ENCODE results near the gene AGO1.
"Not testable (repeated sequence)": the region's sequence is repeated elsewhere in the genome, so short reads cannot be mapped to it uniquely, and the experiment has no call there.

The AGO1 gene

GRCh38 chr1:35870651-35871309 lies 12.2 kb upstream of the AGO1 start:
- Histone ChIP-seq H3K27me3 (replicated peaks; ENCODE audit: control insufficient read depth, insufficient read depth, low read length) (no peaks in the 10 kb centered on the region), H3K9ac (ENCODE audit: low read length) (no peak overlapping the region), H3K36me3 (ENCODE audit: control insufficient read depth, insufficient read depth, low read length, severe bottlenecking) (no peaks in the 10 kb centered on the region), H3K9me3 (ENCODE audit: control insufficient read depth, low read length) (no peaks in the 10 kb centered on the region), H3K4me3 (ENCODE audit: low read length) (no peak overlapping the region), H3K4me1 (ENCODE audit: control insufficient read depth, insufficient read depth, low read length) (no peaks in the 10 kb centered on the region)
- peak; percentile 36 for DNase-seq (ENCODE audit: low read depth)

GRCh38 chr1:35873243-35873750 lies 9.7 kb upstream of the AGO1 start:
- no peaks in the 10 kb centered on the region for H3K9me3 ChIP-seq (ENCODE audit: control insufficient read depth, low read length)
- H3K9ac ChIP-seq (ENCODE audit: low read length), result no peak overlapping the region
- no peaks in the 10 kb centered on the region for H3K27me3 ChIP-seq (replicated peaks; ENCODE audit: control insufficient read depth, insufficient read depth, low read length)
- no peaks in the 10 kb centered on the region for H3K4me1 ChIP-seq (ENCODE audit: control insufficient read depth, insufficient read depth, low read length)
- DNase-seq (ENCODE audit: low read depth), result no peak
- H3K36me3 ChIP-seq (ENCODE audit: control insufficient read depth, insufficient read depth, low read length, severe bottlenecking), result no peaks in the 10 kb centered on the region
- no peak overlapping the region for H3K4me3 ChIP-seq (ENCODE audit: low read length)

DNA sequence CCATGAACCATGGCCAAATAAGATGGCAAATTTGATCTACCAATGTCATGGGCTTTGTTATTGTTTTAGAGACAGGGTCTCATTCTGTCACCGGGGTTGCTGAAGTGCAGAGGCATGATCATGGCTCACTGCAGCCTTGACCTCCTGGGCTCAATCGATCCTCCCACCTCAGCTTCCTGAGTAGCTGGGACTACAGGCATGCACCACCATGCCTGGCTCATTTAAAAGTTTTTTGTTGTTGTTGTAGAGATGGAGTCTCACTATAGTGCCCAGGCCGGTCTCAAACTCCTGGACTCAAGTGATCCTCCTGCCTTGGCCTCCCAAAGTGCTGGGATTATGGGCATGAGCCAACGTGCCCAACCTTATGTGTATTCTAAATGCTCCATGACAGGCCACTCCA lies 8.9 kb upstream of the AGO1 start:
- H3K9me3 ChIP-seq (ENCODE audit: control insufficient read depth, low read length); H3K27me3 ChIP-seq (replicated peaks; ENCODE audit: control insufficient read depth, insufficient read depth, low read length); DNase-seq (ENCODE audit: low read depth); H3K9ac ChIP-seq (ENCODE audit: low read length); H3K36me3 ChIP-seq (ENCODE audit: control insufficient read depth, insufficient read depth, low read length, severe bottlenecking); H3K4me3 ChIP-seq (ENCODE audit: low read length); H3K4me1 ChIP-seq (ENCODE audit: control insufficient read depth, insufficient read depth, low read length): not testable (repeated sequence)

DNA sequence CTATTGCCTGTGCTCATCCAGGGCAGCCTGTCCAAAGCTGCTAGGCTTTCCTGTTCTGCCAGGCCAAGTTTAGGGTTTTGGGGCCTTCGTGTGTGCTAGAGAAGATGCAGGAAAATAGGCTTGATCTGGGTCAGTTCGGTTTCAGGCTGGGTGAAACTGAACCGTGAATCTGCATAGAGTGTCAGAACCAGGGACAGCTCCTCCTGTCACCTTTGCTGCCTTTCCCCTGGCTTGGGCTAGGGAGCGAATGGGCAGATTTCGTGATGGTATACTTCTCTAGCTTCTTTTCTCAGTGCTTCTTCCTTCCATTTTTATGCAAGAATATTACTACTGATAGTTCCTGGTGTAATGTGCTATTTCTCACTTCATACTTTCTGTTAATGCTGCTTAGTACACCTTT lies 6.0 kb upstream of the AGO1 start:
- Histone ChIP-seq H3K27me3 (replicated peaks; ENCODE audit: control insufficient read depth, insufficient read depth, low read length) (no peaks in the 10 kb centered on the region), H3K4me1 (ENCODE audit: control insufficient read depth, insufficient read depth, low read length) (no peaks in the 10 kb centered on the region), H3K9ac (ENCODE audit: low read length) (no peak overlapping the region), H3K36me3 (ENCODE audit: control insufficient read depth, insufficient read depth, low read length, severe bottlenecking) (no peaks in the 10 kb centered on the region), H3K4me3 (ENCODE audit: low read length) (no peak overlapping the region), H3K9me3 (ENCODE audit: control insufficient read depth, low read length) (no peaks in the 10 kb centered on the region)
- peak; percentile 46 for DNase-seq (ENCODE audit: low read depth)

GRCh38 chr1:35881850-35882273 lies 1.1 kb upstream of the AGO1 start:
- H3K27me3 ChIP-seq (replicated peaks; ENCODE audit: control insufficient read depth, insufficient read depth, low read length), result no peaks in the 10 kb centered on the region

DNA sequence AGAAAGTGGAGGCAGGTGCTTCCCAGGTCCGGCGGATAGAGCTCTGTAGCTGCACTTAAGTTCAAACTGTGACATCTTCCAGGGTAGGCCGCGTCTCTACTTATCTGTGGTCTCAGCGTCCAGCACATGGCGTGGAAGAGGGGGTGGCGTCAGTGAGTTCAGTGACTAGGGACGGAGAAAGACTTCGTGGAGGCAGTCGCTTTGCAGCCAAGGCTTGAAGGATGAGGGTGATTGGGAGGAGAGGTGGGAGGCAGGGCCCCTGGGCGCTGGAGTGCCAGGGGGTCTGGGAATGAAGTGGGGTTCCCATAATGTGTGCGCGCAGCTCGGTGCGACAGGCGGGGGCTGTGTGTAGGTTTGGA lies 444 bp upstream of the AGO1 start:
- no peaks in the 10 kb centered on the region for H3K36me3 ChIP-seq (ENCODE audit: control insufficient read depth, insufficient read depth, low read length, severe bottlenecking)
- DNase-seq (ENCODE audit: low read depth), result no peak
- H3K9me3 ChIP-seq (ENCODE audit: control insufficient read depth, low read length), result no peaks in the 10 kb centered on the region
- H3K27me3 ChIP-seq (replicated peaks; ENCODE audit: control insufficient read depth, insufficient read depth, low read length), result no peaks in the 10 kb centered on the region
- peak overlapping the region; percentile 99 for H3K4me3 ChIP-seq (ENCODE audit: low read length)
- peaks cover 3% of the 10 kb centered on the region for H3K4me1 ChIP-seq (ENCODE audit: control insufficient read depth, insufficient read depth, low read length)
- H3K9ac ChIP-seq (ENCODE audit: low read length), result peak overlapping the region; percentile 97

More at GRCh38 chr1:35881850-35882273, 1.1 kb upstream of the AGO1 start:
- DNase-seq (ENCODE audit: low read depth), result no peak
- H3K4me3 ChIP-seq (ENCODE audit: low read length), result no peak overlapping the region
- no peak overlapping the region for H3K9ac ChIP-seq (ENCODE audit: low read length)
- H3K36me3 ChIP-seq (ENCODE audit: control insufficient read depth, insufficient read depth, low read length, severe bottlenecking), result no peaks in the 10 kb centered on the region
- H3K9me3 ChIP-seq (ENCODE audit: control insufficient read depth, low read length), result no peaks in the 10 kb centered on the region
- peaks cover 3% of the 10 kb centered on the region for H3K4me1 ChIP-seq (ENCODE audit: control insufficient read depth, insufficient read depth, low read length)

DNA sequence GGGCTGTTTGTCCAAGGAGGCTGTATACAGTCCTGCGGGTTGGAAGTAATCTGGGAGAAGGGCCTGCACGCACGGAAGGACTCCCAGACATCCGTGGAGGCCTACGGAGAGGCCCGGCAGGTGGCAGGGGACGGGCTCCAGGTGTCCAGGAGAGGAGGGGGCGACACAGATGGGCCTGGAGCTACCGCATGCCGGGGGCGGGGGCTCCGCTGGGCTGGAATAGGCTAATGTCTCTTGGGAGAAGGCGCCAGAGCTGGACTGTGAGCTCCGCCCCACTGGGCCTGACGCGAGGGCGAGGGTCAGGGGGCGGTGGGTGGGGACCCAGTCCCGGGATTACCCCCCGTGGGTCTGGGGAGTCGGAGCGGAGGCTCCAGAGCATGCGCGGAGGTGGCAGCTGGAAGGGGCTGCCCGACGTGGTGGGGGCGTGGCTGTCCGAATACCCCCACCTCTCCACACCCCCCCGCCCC lies 659 bp downstream of the AGO1 start:
- peak; percentile 49 for DNase-seq (ENCODE audit: low read depth)
- H3K27me3 ChIP-seq (replicated peaks; ENCODE audit: control insufficient read depth, insufficient read depth, low read length), result no peaks in the 10 kb centered on the region

DNA sequence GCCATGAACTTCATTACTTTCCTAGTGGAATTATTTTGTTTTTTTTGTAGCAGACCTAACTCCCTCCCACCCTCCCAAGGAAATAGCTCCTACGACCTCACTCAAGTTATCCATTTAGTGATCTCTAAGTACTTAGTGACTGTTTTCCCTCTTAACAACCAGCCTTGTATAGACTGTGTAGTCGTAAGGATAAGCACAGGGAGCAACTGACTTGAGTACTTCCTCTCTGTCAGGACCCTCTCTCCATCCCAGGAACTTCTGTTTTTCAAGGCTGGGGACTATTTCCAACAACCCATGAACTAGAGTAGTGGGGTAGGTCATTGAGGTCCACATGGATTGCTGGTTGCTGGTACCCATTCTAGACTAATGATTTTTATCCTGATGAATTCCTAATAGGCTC lies 1.9 kb downstream of the AGO1 start:
- peaks cover 3% of the 10 kb centered on the region for H3K4me1 ChIP-seq (ENCODE audit: control insufficient read depth, insufficient read depth, low read length)
- no peak overlapping the region for H3K9ac ChIP-seq (ENCODE audit: low read length)
- DNase-seq (ENCODE audit: low read depth), result no peak
- H3K36me3 ChIP-seq (ENCODE audit: control insufficient read depth, insufficient read depth, low read length, severe bottlenecking), result peaks cover 11% of the 10 kb centered on the region
- no peak overlapping the region for H3K4me3 ChIP-seq (ENCODE audit: low read length)
- no peaks in the 10 kb centered on the region for H3K9me3 ChIP-seq (ENCODE audit: control insufficient read depth, low read length)
- no peaks in the 10 kb centered on the region for H3K27me3 ChIP-seq (replicated peaks; ENCODE audit: control insufficient read depth, insufficient read depth, low read length)

More for the DNA sequence above, 659 bp downstream of the AGO1 start:
- H3K4me3 ChIP-seq (ENCODE audit: low read length), result peak overlapping the region; percentile 99
- H3K36me3 ChIP-seq (ENCODE audit: control insufficient read depth, insufficient read depth, low read length, severe bottlenecking), result peaks cover 4% of the 10 kb centered on the region
- peaks cover 3% of the 10 kb centered on the region for H3K4me1 ChIP-seq (ENCODE audit: control insufficient read depth, insufficient read depth, low read length)
- H3K9me3 ChIP-seq (ENCODE audit: control insufficient read depth, low read length), result no peaks in the 10 kb centered on the region
- peak overlapping the region; percentile 97 for H3K9ac ChIP-seq (ENCODE audit: low read length)

GRCh38 chr1:35885961-35886558 lies 3.1 kb downstream of the AGO1 start:
- Histone ChIP-seq H3K9me3 (ENCODE audit: control insufficient read depth, low read length) (no peaks in the 10 kb centered on the region), H3K27me3 (replicated peaks; ENCODE audit: control insufficient read depth, insufficient read depth, low read length) (no peaks in the 10 kb centered on the region), H3K4me1 (ENCODE audit: control insufficient read depth, insufficient read depth, low read length) (peaks cover 3% of the 10 kb centered on the region), H3K36me3 (ENCODE audit: control insufficient read depth, insufficient read depth, low read length, severe bottlenecking) (peaks cover 21% of the 10 kb centered on the region), H3K4me3 (ENCODE audit: low read length) (no peak overlapping the region), H3K9ac (ENCODE audit: low read length) (no peak overlapping the region)
- peak; percentile 15 for DNase-seq (ENCODE audit: low read depth)

DNA sequence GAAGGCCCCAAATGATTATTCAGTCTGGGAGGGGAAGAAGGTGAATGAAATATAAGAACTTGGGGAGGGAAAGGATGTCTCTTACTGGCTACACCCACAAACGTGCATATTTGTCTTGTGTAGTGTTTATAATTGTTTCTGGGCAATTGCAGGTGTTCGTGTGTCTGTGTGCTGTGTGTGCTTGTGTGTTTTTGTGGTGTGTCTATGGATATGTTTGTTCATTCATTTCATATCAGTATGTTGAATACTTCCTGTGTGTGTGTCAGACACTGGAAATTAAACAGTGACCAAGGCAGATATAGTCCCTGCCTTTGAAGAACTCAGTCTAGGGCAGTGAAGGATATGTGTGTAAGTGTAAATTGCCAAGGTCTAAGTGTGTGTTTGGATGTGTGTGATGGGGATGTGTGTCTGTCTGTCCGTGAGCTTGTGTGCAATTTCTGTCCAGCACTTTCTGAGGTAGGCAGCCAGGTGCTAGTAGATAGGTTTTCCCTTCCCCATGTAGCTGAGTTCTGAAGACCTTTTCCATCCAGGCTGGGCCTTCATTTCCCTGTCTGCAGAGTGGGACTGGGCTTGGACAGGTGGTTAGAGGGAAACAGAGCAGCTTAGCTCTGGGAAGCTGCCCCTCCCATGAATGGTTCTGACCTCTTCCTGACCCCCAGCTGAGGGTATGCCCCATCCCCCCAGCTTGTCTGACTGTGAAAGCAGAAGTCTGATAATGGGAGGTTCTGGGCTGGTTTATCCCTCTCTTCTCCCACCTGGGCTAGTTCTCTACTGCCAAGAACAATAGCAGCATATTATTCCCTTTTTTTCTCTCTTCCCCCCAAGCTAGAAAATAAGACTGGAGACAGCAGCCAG lies 3.8 kb downstream of the AGO1 start:
- Histone ChIP-seq H3K4me1 (ENCODE audit: control insufficient read depth, insufficient read depth, low read length) (peaks cover 3% of the 10 kb centered on the region), H3K36me3 (ENCODE audit: control insufficient read depth, insufficient read depth, low read length, severe bottlenecking) (peaks cover 21% of the 10 kb centered on the region), H3K9ac (ENCODE audit: low read length) (no peak overlapping the region), H3K9me3 (ENCODE audit: control insufficient read depth, low read length) (no peaks in the 10 kb centered on the region), H3K4me3 (ENCODE audit: low read length) (no peak overlapping the region), H3K27me3 (replicated peaks; ENCODE audit: control insufficient read depth, insufficient read depth, low read length) (no peaks in the 10 kb centered on the region)
- no peak for DNase-seq (ENCODE audit: low read depth)

DNA sequence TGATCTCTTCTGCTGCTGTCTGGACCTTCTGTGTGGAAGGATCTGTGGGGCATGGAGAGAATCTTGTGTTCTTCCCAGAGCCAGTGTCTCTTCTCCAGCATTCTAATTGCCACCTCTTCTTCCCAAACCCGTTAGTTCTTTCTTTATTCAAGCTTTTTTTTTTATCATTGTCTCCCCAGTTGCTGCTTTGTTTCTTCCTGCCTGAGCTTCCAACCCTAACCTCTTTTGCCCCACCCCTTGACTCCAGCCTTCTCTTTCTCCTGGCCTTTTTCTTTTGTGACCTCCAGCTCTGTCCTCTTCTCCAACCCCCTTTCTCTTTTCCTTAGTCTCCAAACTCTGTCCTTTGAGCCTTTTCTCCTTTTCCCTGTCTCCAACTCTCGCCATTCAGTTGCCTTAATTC lies 4.5 kb downstream of the AGO1 start:
- Histone ChIP-seq H3K9me3 (ENCODE audit: control insufficient read depth, low read length) (no peaks in the 10 kb centered on the region), H3K4me1 (ENCODE audit: control insufficient read depth, insufficient read depth, low read length) (peaks cover 3% of the 10 kb centered on the region), H3K27me3 (replicated peaks; ENCODE audit: control insufficient read depth, insufficient read depth, low read length) (no peaks in the 10 kb centered on the region), H3K36me3 (ENCODE audit: control insufficient read depth, insufficient read depth, low read length, severe bottlenecking) (peaks cover 28% of the 10 kb centered on the region), H3K4me3 (ENCODE audit: low read length) (no peak overlapping the region), H3K9ac (ENCODE audit: low read length) (no peak overlapping the region)
- no peak for DNase-seq (ENCODE audit: low read depth)
